Stimulated activated effector memory CD8-positive, alpha-beta T cell treated with anti-CD3 and anti-CD28 coated beads, Interleukin-12 subunit alpha, Interleukin-12 subunit beta, amount 100 ng/mL, for 72 hours (primary cell): ENCODE measurements around the gene HIGD1B.
"Not testable (repeated sequence)": the region's sequence is repeated elsewhere in the genome, so short reads cannot be mapped to it uniquely, and the experiment has no call there.

Experiments
- ATAC-seq: fragments of 150-1000 bp; cut with Tn5 transposase; 2 replicates; pipeline ENCODE4 v1.10.0; 2021
- DNase-seq, 2 donors: peaks; one replicate each; pipeline ENCODE4 v3.0.0; 2021 to 2022; ENCODE audit warnings: low spot score in 2 of 2
- H3K27ac Mint-ChIP-seq: one replicate; pipeline ENCODE4 v1.8.0; 2022; ENCODE audit warnings: mild to moderate bottlenecking, mixed read lengths
- H3K36me3 Mint-ChIP-seq: one replicate; pipeline ENCODE4 v1.8.0; 2022; ENCODE audit warnings: mild to moderate bottlenecking, mixed read lengths
- H3K4me1 Mint-ChIP-seq: one replicate; pipeline ENCODE4 v1.8.0; 2022; ENCODE audit warnings: mixed read lengths
- H3K4me3 Mint-ChIP-seq: one replicate; pipeline ENCODE4 v1.8.0; 2022; ENCODE audit warnings: mild to moderate bottlenecking, mixed read lengths
- H3K9me3 Mint-ChIP-seq: one replicate; pipeline ENCODE4 v1.8.0; 2022; ENCODE audit warnings: mixed read lengths

Gene HIGD1B

GRCh38 chr17:44847586-44847985, at the start of gene HIGD1B:
HIGD1B (plus strand) TSS chr17:44847883; CDS start chr17:44848153, 270 bp downstream.
- no peak for ATAC-seq
- H3K9me3 Mint-ChIP-seq: no peaks in the 10 kb centered on the region
- DNase-seq: no peak
- no peak within 1 kb of the TSS for H3K4me3 Mint-ChIP-seq
- H3K36me3 Mint-ChIP-seq: peaks cover 29% of the 10 kb centered on the region
- peak within 1 kb of the TSS; percentile 84 for H3K27ac Mint-ChIP-seq
- H3K4me1 Mint-ChIP-seq: peaks cover 5% of the 10 kb centered on the region

- Mint-ChIP-seq H3K4me3 (no peak overlapping the region), H3K36me3 (no peaks in the 10 kb centered on the region), H3K9me3 (no peaks in the 10 kb centered on the region), H3K4me1 (no peaks in the 10 kb centered on the region), H3K27ac (no peak overlapping the region)
- DNase-seq (no peak), ATAC-seq (no peak)
These were observed 49.3 kb upstream of the HIGD1B start for GRCh38 chr17:44798356-44798755.

- Mint-ChIP-seq H3K36me3 (no peaks in the 10 kb centered on the region), H3K9me3 (no peaks in the 10 kb centered on the region), H3K4me3 (no peak overlapping the region), H3K27ac (no peak overlapping the region), H3K4me1 (no peaks in the 10 kb centered on the region)
- ATAC-seq (no peak), DNase-seq (no peak)
These were observed 45.8 kb upstream of the HIGD1B start for GRCh38 chr17:44801880-44802279.

DNA sequence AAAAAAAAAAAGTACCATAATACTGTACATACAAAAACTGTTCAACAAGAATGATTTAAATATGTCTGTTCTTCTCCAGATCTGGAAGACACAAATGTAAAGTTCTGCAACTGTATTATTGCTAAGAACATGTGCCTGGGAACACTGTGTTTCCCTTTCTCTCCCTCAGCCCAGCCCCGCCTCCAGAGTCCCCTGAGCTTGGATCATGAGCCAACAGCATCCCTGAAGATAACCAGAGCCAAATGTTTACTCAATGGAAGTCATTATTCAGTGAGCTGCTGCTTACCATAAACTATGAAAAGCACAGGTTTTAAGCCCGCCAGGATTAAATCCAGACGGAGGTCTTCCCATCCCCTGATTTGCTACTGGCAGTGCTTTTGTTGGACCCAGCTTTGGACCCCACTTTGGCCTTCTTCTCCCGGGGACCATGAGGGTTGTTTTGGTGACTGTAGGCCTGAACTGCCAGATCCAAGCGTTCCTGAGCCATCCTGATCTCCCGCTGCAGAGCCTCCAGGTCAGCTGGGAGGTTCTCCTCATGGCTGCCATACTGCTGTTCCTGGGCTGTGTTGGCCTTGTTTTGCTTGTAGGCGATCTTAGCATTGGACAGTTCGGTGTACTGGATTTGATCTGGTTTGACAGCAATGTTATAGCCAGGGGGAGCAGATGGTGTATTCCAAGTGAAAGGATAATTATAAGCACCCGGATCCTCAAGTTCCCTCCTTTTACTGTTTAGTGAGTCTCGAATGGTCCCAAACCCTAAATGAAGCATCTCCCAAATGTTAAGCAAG, 43.2 kb upstream of the HIGD1B start:
- no peak overlapping the region for H3K4me3 Mint-ChIP-seq
- ATAC-seq (no peak), DNase-seq (no peak)
- H3K9me3 Mint-ChIP-seq: no peaks in the 10 kb centered on the region
- no peak overlapping the region for H3K27ac Mint-ChIP-seq
- H3K36me3 Mint-ChIP-seq: no peaks in the 10 kb centered on the region
- no peaks in the 10 kb centered on the region for H3K4me1 Mint-ChIP-seq

DNA sequence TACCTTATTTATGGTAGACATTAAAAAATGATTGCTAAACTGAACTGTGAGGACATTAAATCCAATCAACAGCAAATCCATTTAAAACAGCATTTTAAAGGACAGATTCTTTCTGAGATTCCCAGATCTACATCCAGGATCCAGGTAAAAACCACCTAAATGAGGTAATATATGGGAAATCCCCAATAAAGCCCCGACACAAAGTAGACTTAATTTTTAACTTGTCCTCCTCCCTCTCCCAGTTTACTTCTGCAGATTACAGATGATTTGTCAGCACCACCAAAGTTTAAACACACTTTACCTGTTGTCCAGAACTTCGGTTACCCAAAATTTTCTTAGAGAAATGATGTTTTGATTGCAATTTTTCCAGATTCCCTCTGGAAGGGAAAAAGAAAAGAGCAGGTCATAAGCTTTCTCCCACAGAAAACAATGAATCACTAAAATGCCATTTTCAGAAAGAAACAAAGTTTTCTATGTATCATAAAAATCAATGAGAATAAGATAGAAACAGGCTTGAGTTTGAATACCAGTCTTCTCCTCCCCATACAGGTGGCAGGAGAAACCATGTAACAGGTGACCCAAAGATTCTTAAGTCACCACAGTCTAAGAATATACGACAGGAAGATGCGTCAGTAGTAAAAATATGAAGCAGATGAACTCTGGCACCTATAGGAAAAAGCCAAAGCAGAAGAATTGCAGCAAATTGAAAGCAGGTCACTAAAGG, 40.4 kb upstream of the HIGD1B start:
- DNase-seq: no peak
- Mint-ChIP-seq H3K4me3 (no peak overlapping the region), H3K36me3 (no peaks in the 10 kb centered on the region), H3K27ac (no peak overlapping the region), H3K4me1 (no peaks in the 10 kb centered on the region), H3K9me3 (no peaks in the 10 kb centered on the region)
- no peak for ATAC-seq

- DNase-seq (no peak), ATAC-seq (no peak)
- H3K9me3 Mint-ChIP-seq: no peaks in the 10 kb centered on the region
- H3K27ac Mint-ChIP-seq: no peak overlapping the region
- H3K4me1 Mint-ChIP-seq: no peaks in the 10 kb centered on the region
- no peak overlapping the region for H3K4me3 Mint-ChIP-seq
- no peaks in the 10 kb centered on the region for H3K36me3 Mint-ChIP-seq
These were observed 39.9 kb upstream of the HIGD1B start for GRCh38 chr17:44807817-44808155.

DNA sequence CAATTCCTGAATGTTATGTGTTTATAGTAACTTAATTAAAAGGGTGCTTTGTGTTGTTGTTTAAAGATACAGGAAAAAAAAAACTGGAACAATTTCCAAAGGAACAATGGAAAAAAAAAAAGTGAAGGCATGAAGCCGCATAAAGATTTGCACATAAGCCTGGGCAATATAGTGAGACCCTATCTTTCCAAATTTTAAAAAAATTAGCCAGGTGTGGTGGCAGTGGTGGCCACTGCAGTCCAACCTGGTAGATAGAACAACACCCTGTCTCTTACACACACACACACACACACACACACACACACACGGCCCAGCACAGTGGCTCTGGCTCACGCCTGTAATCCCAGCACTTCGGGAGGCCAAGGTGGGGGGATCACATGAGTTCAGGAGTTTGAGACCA, 39.5 kb upstream of the HIGD1B start:
- Mint-ChIP-seq H3K36me3 (no peaks in the 10 kb centered on the region), H3K27ac (no peak overlapping the region), H3K4me1 (no peaks in the 10 kb centered on the region), H3K9me3 (no peaks in the 10 kb centered on the region), H3K4me3 (no peak overlapping the region)
- no peak for DNase-seq
- ATAC-seq: no peak

- not testable (repeated sequence) for H3K27ac Mint-ChIP-seq, H3K36me3 Mint-ChIP-seq, ATAC-seq, H3K9me3 Mint-ChIP-seq, H3K4me1 Mint-ChIP-seq, H3K4me3 Mint-ChIP-seq, DNase-seq
These were observed 38.9 kb upstream of the HIGD1B start for GRCh38 chr17:44808656-44809388.

GRCh38 chr17:44812263-44812662, 35.4 kb upstream of the HIGD1B start:
- no peaks in the 10 kb centered on the region for H3K36me3 Mint-ChIP-seq
- DNase-seq: no peak
- no peaks in the 10 kb centered on the region for H3K9me3 Mint-ChIP-seq
- no peak overlapping the region for H3K27ac Mint-ChIP-seq
- no peak for ATAC-seq
- no peak overlapping the region for H3K4me3 Mint-ChIP-seq
- no peaks in the 10 kb centered on the region for H3K4me1 Mint-ChIP-seq

DNA sequence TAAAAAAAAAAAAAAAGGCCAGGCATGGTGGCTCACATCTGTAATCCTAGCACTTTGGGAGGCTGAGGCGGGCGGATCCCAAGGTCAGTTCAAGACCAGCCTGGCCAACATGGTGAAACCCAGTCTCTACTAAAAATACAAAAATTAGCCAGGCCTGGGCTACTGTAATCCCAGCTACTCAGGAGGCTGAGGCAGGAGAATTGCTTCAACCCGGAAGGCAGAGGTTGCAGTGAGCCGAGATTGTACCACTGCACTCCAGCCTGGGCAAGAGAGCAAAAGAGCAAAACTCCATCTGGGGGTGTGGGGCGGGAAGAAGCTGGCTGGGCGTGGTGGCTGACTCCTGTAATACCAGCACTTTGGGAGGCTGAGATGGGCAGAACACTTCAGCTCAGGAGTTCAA, 29.2 kb upstream of the HIGD1B start:
- H3K4me3 Mint-ChIP-seq, DNase-seq, H3K4me1 Mint-ChIP-seq: not testable (repeated sequence)

DNA sequence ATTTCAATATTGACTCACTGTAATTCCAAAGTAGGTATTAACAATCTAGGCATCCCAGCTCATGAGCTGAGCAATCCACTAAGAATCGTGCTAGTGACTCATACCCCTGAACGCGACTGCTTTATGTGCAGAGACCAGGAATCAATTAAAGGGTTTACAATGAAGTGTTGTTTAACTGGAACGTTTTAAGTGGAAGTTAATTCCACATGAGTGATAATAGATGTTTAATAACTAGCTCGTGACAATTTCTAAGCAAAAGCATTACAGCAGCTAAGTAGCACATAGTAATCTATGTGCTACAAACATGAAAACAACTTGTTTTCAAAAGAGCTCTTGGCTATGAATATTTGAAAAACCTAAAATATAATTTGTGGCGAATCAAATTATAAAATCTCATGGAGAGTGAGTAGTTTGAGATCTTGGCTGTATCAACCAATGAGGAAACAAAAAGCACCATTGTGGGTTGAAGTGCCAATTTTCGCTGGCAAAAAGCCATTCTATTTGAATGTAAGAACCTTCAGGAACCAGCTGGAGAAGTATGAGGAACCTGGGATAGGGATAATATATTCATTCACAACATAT, 27.0 kb upstream of the HIGD1B start:
- DNase-seq (no peak), ATAC-seq (no peak)
- H3K27ac Mint-ChIP-seq: no peak overlapping the region
- no peaks in the 10 kb centered on the region for H3K9me3 Mint-ChIP-seq
- H3K4me1 Mint-ChIP-seq: no peaks in the 10 kb centered on the region
- no peak overlapping the region for H3K4me3 Mint-ChIP-seq
- no peaks in the 10 kb centered on the region for H3K36me3 Mint-ChIP-seq

More for the DNA sequence above, 29.2 kb upstream of the HIGD1B start:
- not testable (repeated sequence) for ATAC-seq, H3K36me3 Mint-ChIP-seq, H3K27ac Mint-ChIP-seq, H3K9me3 Mint-ChIP-seq

GRCh38 chr17:44825236-44825635, 22.4 kb upstream of the HIGD1B start:
- DNase-seq, H3K27ac Mint-ChIP-seq, ATAC-seq, H3K9me3 Mint-ChIP-seq, H3K4me3 Mint-ChIP-seq, H3K36me3 Mint-ChIP-seq, H3K4me1 Mint-ChIP-seq: not testable (repeated sequence)

DNA sequence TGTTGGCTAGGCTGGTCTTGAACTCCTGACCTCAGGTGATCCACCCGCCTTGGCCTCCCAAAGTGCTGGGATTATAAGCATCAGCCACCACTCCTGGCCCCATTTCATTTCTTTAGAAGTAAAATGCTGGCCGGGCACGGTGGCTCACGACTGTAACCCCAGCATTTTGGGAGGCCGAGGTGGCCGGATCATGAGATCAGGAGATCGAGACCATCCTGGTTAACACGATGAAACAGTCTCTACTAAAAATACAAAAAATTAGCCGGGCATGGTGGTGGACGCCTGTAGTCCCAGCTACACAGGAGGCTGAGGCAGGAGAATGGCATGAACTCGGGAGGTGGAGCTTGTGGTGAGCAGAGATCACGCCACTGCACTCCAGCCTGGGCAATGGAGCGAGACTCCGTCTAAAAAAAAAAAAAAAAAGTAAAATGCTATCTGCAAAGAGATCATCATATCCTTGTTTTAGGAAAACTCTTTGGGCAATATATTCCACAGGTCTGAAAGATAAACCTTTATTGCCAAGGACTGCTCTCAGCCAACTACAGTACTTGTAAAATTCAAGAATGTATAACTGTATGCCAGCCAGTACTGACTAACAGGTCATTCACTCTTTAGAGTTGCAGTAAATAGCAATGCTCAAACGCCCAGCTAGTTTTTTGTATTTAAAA, 21.4 kb upstream of the HIGD1B start:
- Mint-ChIP-seq H3K27ac (no peak overlapping the region), H3K9me3 (no peaks in the 10 kb centered on the region), H3K36me3 (peaks cover 6% of the 10 kb centered on the region), H3K4me3 (no peak overlapping the region), H3K4me1 (peaks cover 9% of the 10 kb centered on the region)
- no peak for ATAC-seq
- DNase-seq: no peak

DNA sequence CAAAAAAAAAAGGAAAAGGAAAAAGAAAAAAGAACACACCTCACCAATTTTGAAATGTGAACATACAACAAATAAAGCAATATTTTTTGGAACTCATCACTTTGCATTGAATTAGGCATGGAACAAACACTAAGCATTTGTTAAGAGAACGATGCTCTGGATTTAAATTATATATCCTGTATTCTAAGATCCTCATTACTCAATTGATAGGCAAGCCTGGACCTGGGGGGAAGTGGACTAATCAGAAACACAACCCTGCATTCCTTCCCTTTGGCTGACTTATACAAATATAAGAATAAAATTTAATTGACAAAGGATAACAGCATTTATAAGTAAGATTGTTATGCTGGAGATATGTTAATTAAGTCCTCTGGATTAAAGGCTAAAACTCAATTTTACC, 19.8 kb upstream of the HIGD1B start:
- ATAC-seq (no peak), DNase-seq (no peak)
- peaks cover 6% of the 10 kb centered on the region for H3K36me3 Mint-ChIP-seq

More for the DNA sequence above, 19.8 kb upstream of the HIGD1B start:
- no peaks in the 10 kb centered on the region for H3K9me3 Mint-ChIP-seq
- no peak overlapping the region for H3K27ac Mint-ChIP-seq
- H3K4me3 Mint-ChIP-seq: no peak overlapping the region
- H3K4me1 Mint-ChIP-seq: peaks cover 9% of the 10 kb centered on the region
